ENCODE results near the gene SLC9A9. TPM values are rescaled to one million over a fixed set of nuclear protein-coding genes. Genes with fewer than 3 reads are reported as not detected.

Gene SLC9A9
- total and polyA plus RNA-seq, 2 donors from 2014 or later: 3.7 to 16.5 TPM

- no peak overlapping the region for H3K4me3 ChIP-seq (ENCODE audit: low read length in 3 of 3)
- no peaks in the 10 kb centered on the region for H3K27me3 ChIP-seq (ENCODE audit: control insufficient read depth, insufficient read depth, low read length)
- H3K36me3 ChIP-seq (ENCODE audit: control insufficient read depth in 2 of 3, insufficient read depth in 3 of 3, low read length in 3 of 3): no peaks in the 10 kb centered on the region
- DNase-seq: no peak
- TF ChIP-seq, protein P1, sequence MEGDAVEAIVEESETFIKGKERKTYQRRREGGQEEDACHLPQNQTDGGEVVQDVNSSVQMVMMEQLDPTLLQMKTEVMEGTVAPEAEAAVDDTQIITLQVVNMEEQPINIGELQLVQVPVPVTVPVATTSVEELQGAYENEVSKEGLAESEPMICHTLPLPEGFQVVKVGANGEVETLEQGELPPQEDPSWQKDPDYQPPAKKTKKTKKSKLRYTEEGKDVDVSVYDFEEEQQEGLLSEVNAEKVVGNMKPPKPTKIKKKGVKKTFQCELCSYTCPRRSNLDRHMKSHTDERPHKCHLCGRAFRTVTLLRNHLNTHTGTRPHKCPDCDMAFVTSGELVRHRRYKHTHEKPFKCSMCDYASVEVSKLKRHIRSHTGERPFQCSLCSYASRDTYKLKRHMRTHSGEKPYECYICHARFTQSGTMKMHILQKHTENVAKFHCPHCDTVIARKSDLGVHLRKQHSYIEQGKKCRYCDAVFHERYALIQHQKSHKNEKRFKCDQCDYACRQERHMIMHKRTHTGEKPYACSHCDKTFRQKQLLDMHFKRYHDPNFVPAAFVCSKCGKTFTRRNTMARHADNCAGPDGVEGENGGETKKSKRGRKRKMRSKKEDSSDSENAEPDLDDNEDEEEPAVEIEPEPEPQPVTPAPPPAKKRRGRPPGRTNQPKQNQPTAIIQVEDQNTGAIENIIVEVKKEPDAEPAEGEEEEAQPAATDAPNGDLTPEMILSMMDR (IDR thresholded peaks at IDR 0.05; ENCODE audit: borderline replicate concordance, extremely low read depth, insufficient read depth): no peak
- no peak for FAIRE-seq
- no peaks in the 10 kb centered on the region for H3K9me3 ChIP-seq (ENCODE audit: control insufficient read depth in 2 of 3, insufficient read depth in 1 of 3, low read length in 3 of 3)
- H3K4me1 ChIP-seq (ENCODE audit: control insufficient read depth in 2 of 3, insufficient read depth in 2 of 3, low read depth in 1 of 3, low read length in 3 of 3): no peaks in the 10 kb centered on the region
- intact Hi-C loops (cut with DNase I): no loop called here
- H3K9ac ChIP-seq (ENCODE audit: low read length in 3 of 3): no peak overlapping the region
- H3K27ac ChIP-seq (ENCODE audit: low read depth in 2 of 2, low read length in 2 of 2): no peak overlapping the region
Measured at GRCh38 chr3:143827425-143827824, 20.8 kb downstream of the SLC9A9 start.

GRCh38 chr3:143826296-143826695 is 22.0 kb downstream of the SLC9A9 start:
- TF ChIP-seq, protein P1 (IDR thresholded peaks at IDR 0.05; ENCODE audit: borderline replicate concordance, extremely low read depth, insufficient read depth): no peak
- H3K9me3 ChIP-seq (ENCODE audit: control insufficient read depth in 2 of 3, insufficient read depth in 1 of 3, low read length in 3 of 3): no peaks in the 10 kb centered on the region
- no peak overlapping the region for H3K9ac ChIP-seq (ENCODE audit: low read length in 3 of 3)
- no peak overlapping the region for H3K27ac ChIP-seq (ENCODE audit: low read depth in 2 of 2, low read length in 2 of 2)
- DNase-seq: no peak
- intact Hi-C loops (cut with DNase I): no loop called here
- no peak for FAIRE-seq
- H3K27me3 ChIP-seq (ENCODE audit: control insufficient read depth, insufficient read depth, low read length): no peaks in the 10 kb centered on the region
- no peaks in the 10 kb centered on the region for H3K36me3 ChIP-seq (ENCODE audit: control insufficient read depth in 2 of 3, insufficient read depth in 3 of 3, low read length in 3 of 3)
- H3K4me3 ChIP-seq (ENCODE audit: low read length in 3 of 3): no peak overlapping the region
- H3K4me1 ChIP-seq (ENCODE audit: control insufficient read depth in 2 of 3, insufficient read depth in 2 of 3, low read depth in 1 of 3, low read length in 3 of 3): no peaks in the 10 kb centered on the region

- DNase-seq: no peak
Measured at GRCh38 chr3:143825513-143825912, 22.8 kb downstream of the SLC9A9 start.

More at GRCh38 chr3:143825513-143825912, 22.8 kb downstream of the SLC9A9 start:
- Histone ChIP-seq H3K9ac (ENCODE audit: low read length in 3 of 3) (no peak overlapping the region), H3K4me3 (ENCODE audit: low read length in 3 of 3) (no peak overlapping the region), H3K4me1 (ENCODE audit: control insufficient read depth in 2 of 3, insufficient read depth in 2 of 3, low read depth in 1 of 3, low read length in 3 of 3) (no peaks in the 10 kb centered on the region), H3K9me3 (ENCODE audit: control insufficient read depth in 2 of 3, insufficient read depth in 1 of 3, low read length in 3 of 3) (no peaks in the 10 kb centered on the region), H3K36me3 (ENCODE audit: control insufficient read depth in 2 of 3, insufficient read depth in 3 of 3, low read length in 3 of 3) (no peaks in the 10 kb centered on the region), H3K27ac (ENCODE audit: low read depth in 2 of 2, low read length in 2 of 2) (no peak overlapping the region), H3K27me3 (ENCODE audit: control insufficient read depth, insufficient read depth, low read length) (no peaks in the 10 kb centered on the region)
- intact Hi-C loops (cut with DNase I): no loop called here
- no peak for FAIRE-seq
- TF ChIP-seq, protein P1 (IDR thresholded peaks at IDR 0.05; ENCODE audit: borderline replicate concordance, extremely low read depth, insufficient read depth): no peak
